22Rv1 (cell line): ENCODE data around the gene PAQR8.

Experiments
- CTCF ChIP-seq: fragments of 450-650 bp; IDR thresholded peaks from 2 replicates; pipeline ENCODE4 v1.5.1; 2017; ENCODE audit warnings: mild to moderate bottlenecking
- ZFX ChIP-seq: fragments of 450-650 bp; IDR thresholded peaks from 2 replicates; pipeline ENCODE4 v1.6.1; 2017; ENCODE audit warnings: antibody characterized with exemption, borderline replicate concordance

- no peak for TF ChIP-seq CTCF
- TF ChIP-seq ZFX = no peak
Measured at GRCh38 chr6:52417675-52418111, 55.7 kb downstream of the PAQR8 start.
